Hepatic stellate cell (primary cell): ENCODE results near the gene NES.

ENCODE experiments used
- DNase-seq: peaks from one replicate; pipeline ENCODE4 v3.0.0; 2011; ENCODE audit warnings: low spot score

Gene NES

DNA sequence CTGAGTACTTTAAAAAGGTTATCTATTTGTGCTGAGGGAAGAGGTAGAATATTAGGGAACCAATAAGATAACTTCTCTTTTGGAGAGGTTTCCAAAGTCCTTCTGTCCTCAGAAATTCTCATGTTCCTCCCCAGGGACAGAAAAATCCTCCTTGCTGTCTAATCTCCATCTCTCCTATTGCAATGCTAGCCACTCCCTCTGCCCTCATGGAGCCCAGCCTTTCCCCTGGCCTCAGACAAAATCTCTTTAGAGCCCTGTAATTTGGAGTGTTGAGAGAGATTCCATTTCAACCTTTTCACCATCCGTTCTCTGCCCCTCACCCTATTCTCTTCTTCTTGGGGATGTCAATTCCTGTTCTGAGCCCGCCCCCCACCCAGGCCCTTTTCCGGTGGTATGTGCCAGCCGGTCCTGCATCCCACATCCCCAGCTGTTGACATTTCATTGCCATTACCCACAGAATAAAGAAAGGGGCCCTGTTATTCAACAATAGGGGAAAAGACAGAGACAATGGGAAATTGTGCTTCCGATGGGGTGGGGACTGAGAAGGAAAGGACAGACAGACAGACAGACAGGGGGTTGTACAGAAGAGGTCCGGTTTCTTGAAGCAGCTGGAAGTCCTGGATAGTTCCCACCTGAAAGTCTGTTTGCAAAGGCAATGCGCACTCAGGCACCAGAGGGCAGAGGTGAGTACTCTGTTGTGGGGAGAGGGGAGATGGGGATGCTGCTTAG lies 58.2 kb downstream of the NES start, which contains the start of gene HAPLN2:
HAPLN2 (plus strand) TSS at position 563 of the 729 bp plus-strand sequence. CDS start 4,076 bp downstream, outside the sequence.
- no peak for DNase-seq
